Measurements from ENCODE around the gene NPTN.

Gene NPTN

DNA sequence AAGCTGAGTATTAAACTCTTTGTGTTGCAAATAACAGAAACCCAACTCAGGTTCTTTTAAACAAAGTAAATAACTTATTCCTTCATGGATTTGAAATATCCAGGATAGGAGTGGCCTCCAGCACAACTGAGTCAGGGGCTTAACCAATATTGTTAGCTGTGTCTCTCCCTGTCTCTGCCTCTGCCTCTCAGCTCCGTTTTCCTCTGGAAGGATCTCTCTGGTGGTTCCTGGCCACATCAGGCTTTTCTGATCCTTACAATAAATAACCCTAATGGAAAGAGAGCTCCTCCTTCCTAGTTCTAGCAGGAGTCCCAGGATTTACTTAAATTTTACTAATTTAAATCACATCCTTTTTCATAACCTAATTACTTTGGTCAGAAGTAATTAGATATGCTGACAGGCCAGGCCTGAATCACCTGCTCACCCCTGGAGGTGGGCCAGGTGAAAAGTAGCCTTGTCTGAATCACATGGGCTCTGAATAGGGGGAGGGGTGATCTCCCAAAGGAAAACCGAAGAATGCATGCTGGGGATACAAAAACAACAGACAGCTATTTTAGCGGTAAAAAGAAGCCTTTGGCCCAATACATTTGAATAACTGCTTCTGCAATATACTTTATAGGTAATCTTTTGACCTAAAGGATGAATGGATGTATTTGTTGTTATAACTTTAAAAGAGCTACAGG, 114.9 kb downstream of the NPTN start:
- no peak for DNase-seq (ENCODE audit: low read depth)

DNA sequence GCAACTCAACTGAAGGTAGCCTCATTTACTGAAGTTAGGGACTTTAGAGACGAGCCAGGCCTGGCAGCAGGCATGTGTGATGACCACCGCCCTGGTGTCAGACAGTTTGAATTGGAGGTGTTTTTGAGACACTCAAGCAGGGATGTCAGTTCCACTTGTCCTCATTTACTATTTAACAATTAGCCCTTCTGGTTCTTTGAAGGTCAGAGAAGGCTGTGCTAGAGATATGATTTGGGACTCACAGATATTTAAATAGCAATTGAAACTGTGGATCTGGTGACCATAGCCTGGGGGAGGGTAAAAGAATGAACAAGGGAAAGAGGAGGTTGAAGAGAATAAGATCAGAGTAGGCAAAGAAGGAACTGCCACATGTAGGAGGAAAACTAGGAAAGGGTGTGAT, 115.6 kb downstream of the NPTN start:
- no peak for DNase-seq (ENCODE audit: low read depth)

DNA sequence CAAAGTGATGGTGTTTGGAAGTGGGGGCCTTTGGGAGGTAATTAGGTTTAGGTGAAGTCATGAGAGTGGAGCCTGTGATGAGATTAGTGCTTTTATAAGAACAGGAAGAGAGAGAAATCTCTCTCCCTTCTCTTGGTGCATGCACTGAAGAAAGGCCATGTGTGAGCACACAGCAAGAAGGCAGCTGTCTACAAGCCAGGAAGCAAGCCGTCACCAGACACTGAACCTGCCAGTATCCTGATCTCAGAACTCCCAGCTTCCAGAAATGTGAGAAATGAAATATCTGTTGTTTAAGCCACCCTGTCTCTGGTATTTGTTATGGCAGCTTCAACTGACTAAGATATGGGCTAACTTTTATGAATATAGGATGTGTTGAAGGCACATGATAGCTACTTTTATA, 117.7 kb downstream of the NPTN start:
- no peak for DNase-seq (ENCODE audit: low read depth)

Data from stimulated activated CD8-positive, alpha-beta memory T cell treated with anti-CD3 and anti-CD28 coated beads, Interleukin-12 subunit alpha, Interleukin-12 subunit beta, amount 100 ng/mL, for 4 hours (primary cell).